Measurements from ENCODE around the gene ZBTB20.

DNA sequence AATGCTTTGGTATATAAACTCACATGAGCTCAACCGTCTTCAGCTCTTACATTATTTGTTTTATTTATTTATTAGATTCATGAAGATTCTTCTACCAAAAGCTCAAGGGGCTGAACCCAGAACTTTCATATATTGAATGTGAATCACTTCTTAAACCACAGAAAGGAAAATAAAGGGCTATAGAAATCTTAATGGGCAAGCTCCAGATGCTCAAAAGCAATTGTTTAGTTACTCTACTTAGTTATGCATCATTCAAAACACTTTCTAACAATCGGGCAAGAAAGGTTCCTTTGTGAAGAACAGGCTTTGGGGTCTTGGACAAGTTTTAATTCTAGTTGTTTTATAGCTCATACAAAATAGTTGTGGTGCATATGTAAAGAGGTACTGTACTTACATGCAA, 473.1 kb downstream of the ZBTB20 start:
- TF ChIP-seq, protein P1, sequence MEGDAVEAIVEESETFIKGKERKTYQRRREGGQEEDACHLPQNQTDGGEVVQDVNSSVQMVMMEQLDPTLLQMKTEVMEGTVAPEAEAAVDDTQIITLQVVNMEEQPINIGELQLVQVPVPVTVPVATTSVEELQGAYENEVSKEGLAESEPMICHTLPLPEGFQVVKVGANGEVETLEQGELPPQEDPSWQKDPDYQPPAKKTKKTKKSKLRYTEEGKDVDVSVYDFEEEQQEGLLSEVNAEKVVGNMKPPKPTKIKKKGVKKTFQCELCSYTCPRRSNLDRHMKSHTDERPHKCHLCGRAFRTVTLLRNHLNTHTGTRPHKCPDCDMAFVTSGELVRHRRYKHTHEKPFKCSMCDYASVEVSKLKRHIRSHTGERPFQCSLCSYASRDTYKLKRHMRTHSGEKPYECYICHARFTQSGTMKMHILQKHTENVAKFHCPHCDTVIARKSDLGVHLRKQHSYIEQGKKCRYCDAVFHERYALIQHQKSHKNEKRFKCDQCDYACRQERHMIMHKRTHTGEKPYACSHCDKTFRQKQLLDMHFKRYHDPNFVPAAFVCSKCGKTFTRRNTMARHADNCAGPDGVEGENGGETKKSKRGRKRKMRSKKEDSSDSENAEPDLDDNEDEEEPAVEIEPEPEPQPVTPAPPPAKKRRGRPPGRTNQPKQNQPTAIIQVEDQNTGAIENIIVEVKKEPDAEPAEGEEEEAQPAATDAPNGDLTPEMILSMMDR (IDR thresholded peaks at IDR 0.05; ENCODE audit: insufficient read depth, low read depth, low read length), result no peak
- no peak for TF ChIP-seq EZH2 (IDR thresholded peaks at IDR 0.05; ENCODE audit: insufficient read depth, low read length)
